GM12878 (cell line): ENCODE results near the gene PPT1. TPM values are rescaled to one million over a fixed set of nuclear protein-coding genes. Genes with fewer than 3 reads are reported as not detected.

Experiments used
- ATAC-seq: fragments of 200-7000 bp; cut with Tn5 transposase; 3 replicates; pipeline ENCODE4 v1.9.1; 2020; ENCODE audit warnings: mild to moderate bottlenecking, moderate library complexity
- BruUV-seq: library from RNA; stranded (reverse); fragments of 400-500 nt; replicated peaks from 2 replicates; lab custom pipeline; 2021; lab: Mats Ljungman, UMichigan
- CTCF ChIA-PET: fragments of 300-600 bp; sonication (Branson Sonifier 250); formaldehyde crosslinking; extraction: SDS; loops from one replicate; lab custom pipeline; 2021; ENCODE audit warnings: inconsistent platforms; lab: Yijun Ruan, JAX
- POLR2A ChIA-PET: fragments of 350-600 bp; formaldehyde crosslinking; extraction: SDS; loops from one replicate; lab custom pipeline; 2021; ENCODE audit warnings: inconsistent platforms; lab: Charles Lee
- RAD21 ChIA-PET: fragments of 300-600 bp; sonication (Branson Sonifier 250); formaldehyde crosslinking; loops from one replicate; lab custom pipeline; 2023; ENCODE audit warnings: antibody characterized with exemption; ENCODE audit not compliant: unreplicated experiment; lab: Charles Lee
- SMC1A ChIA-PET: fragments of 300-600 bp; sonication (Branson Sonifier 250); formaldehyde crosslinking; loops from one replicate; lab custom pipeline; 2023; ENCODE audit not compliant: unreplicated experiment, uncharacterized antibody; lab: Charles Lee
- DNase-seq: peaks from one replicate; pipeline ENCODE4 v3.0.0-alpha.2; 2011; ENCODE audit warnings: low read depth, low spot score
- FAIRE-seq: peaks from 3 replicates; lab custom pipeline; 2011; peaks lifted over from hg19 to GRCh38; lab: Jason Lieb, UNC
- H2AFZ ChIP-seq: 2 replicates; pipeline ENCODE4 v1.6.0; 2011; ENCODE audit warnings: low read depth, low read length, control low read depth; ENCODE audit not compliant: control insufficient read depth
- H3K27ac ChIP-seq: 2 replicates; pipeline ENCODE4 v1.5.1; 2011; ENCODE audit warnings: control low read depth; ENCODE audit not compliant: control insufficient read depth, insufficient read depth
- H3K27me3 ChIP-seq, 2 experiments: replicated peaks in 1 of 2; 2 replicates each; pipeline versions ENCODE4 v1.6.0 to v1.6.1; 2011; ENCODE audit warnings: low read length in 1 of 2; ENCODE audit not compliant: control insufficient read depth in 2 of 2, insufficient read depth in 2 of 2
- H3K36me3 ChIP-seq, 2 experiments: 2 replicates each; pipeline ENCODE4 v1.5.1; 2011; ENCODE audit warnings: low read length in 1 of 2; ENCODE audit not compliant: control insufficient read depth in 2 of 2, insufficient read depth in 2 of 2
- H3K4me1 ChIP-seq: 2 replicates; pipeline ENCODE4 v1.6.1; 2011; ENCODE audit warnings: mild to moderate bottlenecking, low read length, moderate library complexity, mixed read lengths; ENCODE audit not compliant: control insufficient read depth, insufficient read depth
- H3K4me2 ChIP-seq: 2 replicates; pipeline ENCODE4 v1.6.0; 2011; ENCODE audit warnings: control low read depth; ENCODE audit not compliant: control insufficient read depth, insufficient read depth
- H3K4me3 ChIP-seq: fragments of 200-600 bp; sonication (generic); 2 replicates; pipeline ENCODE4 v1.5.1; 2016
- H3K79me2 ChIP-seq: 2 replicates; pipeline ENCODE4 v1.6.0; 2011; ENCODE audit warnings: low read length; ENCODE audit not compliant: control insufficient read depth, insufficient read depth
- H3K9ac ChIP-seq: 2 replicates; pipeline ENCODE4 v1.8.0; 2011; ENCODE audit warnings: low read length, control low read depth, mixed read lengths; ENCODE audit not compliant: control insufficient read depth, insufficient read depth
- H3K9me3 ChIP-seq: replicated peaks from 3 replicates; pipeline ENCODE4 v1.5.1; 2011; ENCODE audit warnings: mild to moderate bottlenecking, low read length; ENCODE audit not compliant: control insufficient read depth, insufficient read depth
- H4K20me1 ChIP-seq: 2 replicates; pipeline ENCODE4 v1.6.0; 2011; ENCODE audit not compliant: control insufficient read depth, insufficient read depth
- CEBPZ ChIP-seq: fragments of 150-350 bp; IDR thresholded peaks from 2 replicates; pipeline ENCODE4 v1.6.1; 2016; ENCODE audit warnings: low read depth, low read length
- NFXL1 ChIP-seq: fragments of 450-650 bp; IDR thresholded peaks from 2 replicates; pipeline ENCODE4 v1.6.1; 2017; ENCODE audit warnings: antibody characterized with exemption, mild to moderate bottlenecking, borderline replicate concordance
- PRDM15 ChIP-seq: fragments of 450-650 bp; formaldehyde crosslinking; IDR thresholded peaks from 2 replicates; pipeline ENCODE4 v1.4.0; 2020; ENCODE audit warnings: mild to moderate bottlenecking, moderate library complexity
- RELA ChIP-seq: fragments of 450-650 bp; IDR thresholded peaks from 2 replicates; pipeline ENCODE4 v1.8.0; 2014; ENCODE audit warnings: borderline replicate concordance; ENCODE audit not compliant: partially characterized antibody
- TCF12 ChIP-seq: IDR thresholded peaks from 2 replicates; pipeline ENCODE4 v1.6.1; 2011; ENCODE audit warnings: low read depth, mild to moderate bottlenecking, low read length
- TCF7 ChIP-seq: IDR thresholded peaks from 2 replicates; pipeline ENCODE4 v1.6.1; 2014; ENCODE audit warnings: antibody characterized with exemption, borderline replicate concordance
- ZNF592 ChIP-seq: fragments of 450-650 bp; IDR thresholded peaks from 2 replicates; pipeline ENCODE4 v1.6.1; 2017; ENCODE audit warnings: mild to moderate bottlenecking, moderate library complexity
- WGBS: methylation state at CpG from one replicate; pipeline ENCODE4 v1.1.6; 2016; ENCODE audit warnings: low lambda C conversion rate; ENCODE audit not compliant: insufficient replicate concordance, insufficient coverage; ENCODE audit errors: missing lambda C conversion rate; 5-methylcytosine and 5-hydroxymethylcytosine counted together
- in situ Hi-C: fragments of 300-500 bp; cut with MboI; formaldehyde crosslinking; loops from 9 replicates; pipeline ENCODE4 v1.14.3; 2018; ENCODE audit warnings: mixed read lengths
- intact Hi-C: fragments of 100-400 bp; cut with micrococcal nuclease; formaldehyde crosslinking; loops from one replicate; pipeline ENCODE4 v1.14.2; 2022; ENCODE audit not compliant: unreplicated experiment
- polyA plus RNA-seq, 11 experiments: library from polyadenylated mRNA; depleted of rRNA in 4 of 11; unstranded in 6 of 11; stranded (reverse) in 5 of 11; fragments of >200 nt; fragmentation: Nextera tagmentation in 4 of 11; fragmentation: Illumina TruSeq in 1 of 11; extraction: Ambion mirVana in 4 of 11; extraction: Trizol in 1 of 11; gene quantifications; 1 replicate in 1 of 11; 2 replicates in 10 of 11; pipeline versions ENCODE4 v1.2.1 to v1.2.3, GENCODE V29; 2011 to 2016; ENCODE audit warnings: inconsistent platforms in 2 of 11, missing spikeins in 2 of 11, low read depth in 1 of 11
- total RNA-seq, 4 experiments: library from RNA; depleted of rRNA in 3 of 4; stranded (reverse); fragments of >200 nt in 3 of 4; fragmentation: Illumina TruSeq in 1 of 4; extraction: Trizol in 1 of 4; gene quantifications; 2 replicates each; pipeline versions ENCODE4 v1.2.1 to v1.2.3, GENCODE V29; 2013 to 2021

PPT1 gene
- total and polyA plus RNA-seq, 10 of the 15 experiments (the other 5 are each of a cell fraction or from before 2014, with no cell fraction given): 50.4 to 147 (median 103) TPM

- H3K27ac ChIP-seq: no peak overlapping the region
- ATAC-seq (no peak), DNase-seq (no peak), FAIRE-seq (no peak)
- CTCF ChIA-PET: no interaction called here
- no peak overlapping the region for H2AFZ ChIP-seq
- SMC1A ChIA-PET: no interaction called here
- in situ Hi-C loops (no loop called here), intact Hi-C loops (no loop called here)
- 87% methylated on average over 11 of the region's 11 CpGs for WGBS
- RAD21 ChIA-PET: no interaction called here
- H3K4me3 ChIP-seq: no peak overlapping the region
- H3K27me3 ChIP-seq: no peaks in the 10 kb centered on the region
- peaks cover 34% of the 10 kb centered on the region for H3K4me1 ChIP-seq
- no TSS peak for BruUV-seq
- peaks cover 0 to 12% of the 10 kb centered on the region in 2 experiments for H3K36me3 ChIP-seq
- H3K79me2 ChIP-seq: peaks cover 94% of the 10 kb centered on the region
- H3K9me3 ChIP-seq: no peaks in the 10 kb centered on the region
- H3K4me2 ChIP-seq: no peak overlapping the region
- POLR2A ChIA-PET: no interaction called here
- H3K9ac ChIP-seq: no peak overlapping the region
- H4K20me1 ChIP-seq: peaks cover 3% of the 10 kb centered on the region
- TF ChIP-seq TCF12: no peak
- no peak for TF ChIP-seq TCF7
- TF ChIP-seq ZNF592: no peak
- TF ChIP-seq NFXL1: no peak
- no peak for TF ChIP-seq PRDM15 (CRISPR knock-in tag)
- TF ChIP-seq CEBPZ: no peak
- no peak for TF ChIP-seq RELA
Measured at GRCh38 chr1:40053138-40053887, 43.7 kb downstream of the PPT1 start.
